Neuronal stem cell (in vitro differentiated cells): ENCODE results near the gene KDR.

ENCODE experiments used
- DNase-seq: peaks from one replicate; pipeline ENCODE4 v3.0.0-alpha.2; 2013; ENCODE audit warnings: low spot score
- H2AFZ ChIP-seq: one replicate; pipeline ENCODE4 v1.6.1; 2013; ENCODE audit warnings: mild to moderate bottlenecking, low read length, inconsistent platforms
- H2AK5ac ChIP-seq: 2 replicates; pipeline ENCODE4 v1.6.1; 2013; ENCODE audit warnings: low read depth, mild to moderate bottlenecking, inconsistent platforms, low read length, moderate library complexity, mixed read lengths
- H2BK120ac ChIP-seq: 2 replicates; pipeline ENCODE4 v1.6.1; 2013; ENCODE audit warnings: low read depth, mild to moderate bottlenecking, inconsistent platforms, low read length, moderate library complexity, mixed read lengths
- H2BK12ac ChIP-seq: one replicate; pipeline ENCODE4 v1.6.1; 2013; ENCODE audit warnings: low read length, inconsistent platforms
- H2BK15ac ChIP-seq: 2 replicates; pipeline ENCODE4 v1.6.1; 2013; ENCODE audit warnings: mild to moderate bottlenecking, low read length, inconsistent platforms, mixed read lengths
- H2BK5ac ChIP-seq: one replicate; pipeline ENCODE4 v1.6.1; 2013; ENCODE audit warnings: inconsistent platforms, mild to moderate bottlenecking, low read length, moderate library complexity
- H3K14ac ChIP-seq: one replicate; pipeline ENCODE4 v1.6.1; 2013; ENCODE audit warnings: low read length, inconsistent platforms
- H3K18ac ChIP-seq: 2 replicates; pipeline ENCODE4 v1.6.1; 2013; ENCODE audit warnings: low read length, inconsistent platforms
- H3K23ac ChIP-seq: 2 replicates; pipeline ENCODE4 v1.6.1; 2013; ENCODE audit warnings: low read depth, mild to moderate bottlenecking, mixed read lengths, low read length, inconsistent platforms; ENCODE audit not compliant: poor library complexity
- H3K27ac ChIP-seq: replicated peaks from 3 replicates; pipeline ENCODE4 v1.5.1; 2013; ENCODE audit warnings: low read length, inconsistent platforms
- H3K27me3 ChIP-seq, 3 experiments: 2 replicates each; pipeline ENCODE4 v1.6.1; 2013; ENCODE audit warnings: low read length in 3 of 3, mild to moderate bottlenecking in 2 of 3, inconsistent platforms in 1 of 3, low read depth in 1 of 3, mixed read lengths in 1 of 3, moderate library complexity in 1 of 3; ENCODE audit not compliant: control insufficient read depth in 3 of 3, insufficient read depth in 3 of 3
- H3K36me3 ChIP-seq, 2 donors: replicated peaks in 1 of 2; 2 replicates each; pipeline ENCODE4 v1.6.1; 2013; ENCODE audit warnings: low read length in 2 of 2; ENCODE audit not compliant: control insufficient read depth in 2 of 2, insufficient read depth in 2 of 2
- H3K4ac ChIP-seq: 2 replicates; pipeline ENCODE4 v1.6.1; 2013; ENCODE audit warnings: inconsistent platforms, mild to moderate bottlenecking, low read length, moderate library complexity
- H3K4me1 ChIP-seq, 2 donors: 1 replicate in 1 of 2; 2 replicates in 1 of 2; pipeline ENCODE4 v1.6.1; 2013; ENCODE audit warnings: low read length in 2 of 2, low read depth in 1 of 2; ENCODE audit not compliant: control insufficient read depth in 2 of 2, insufficient read depth in 1 of 2
- H3K4me2 ChIP-seq: one replicate; pipeline ENCODE4 v1.6.1; 2013; ENCODE audit warnings: mild to moderate bottlenecking, low read length, inconsistent platforms; ENCODE audit not compliant: insufficient read depth, poor library complexity, severe bottlenecking
- H3K4me3 ChIP-seq, 2 donors: 2 replicates each; pipeline ENCODE4 v1.5.1; 2013; ENCODE audit warnings: low read length in 2 of 2, mild to moderate bottlenecking in 2 of 2, inconsistent platforms in 1 of 2, moderate library complexity in 1 of 2
- H3K79me1 ChIP-seq: one replicate; pipeline ENCODE4 v1.6.1; 2013; ENCODE audit warnings: low read depth, mild to moderate bottlenecking, inconsistent platforms, low read length, moderate library complexity
- H3K9ac ChIP-seq: one replicate; pipeline ENCODE4 v1.6.1; 2013; ENCODE audit warnings: mild to moderate bottlenecking, low read depth, low read length, inconsistent platforms; ENCODE audit not compliant: poor library complexity
- H3K9me3 ChIP-seq, 2 donors: replicated peaks in 1 of 2; 2 replicates each; pipeline versions ENCODE3 to v1.6.1; 2013; ENCODE audit warnings: low read length in 2 of 2, mild to moderate bottlenecking in 2 of 2, inconsistent platforms in 1 of 2, low read depth in 1 of 2, mixed read lengths in 1 of 2, moderate library complexity in 1 of 2; ENCODE audit not compliant: control insufficient read depth in 2 of 2, insufficient read depth in 1 of 2
- H4K8ac ChIP-seq: one replicate; pipeline ENCODE4 v1.6.1; 2013; ENCODE audit warnings: low read depth, mild to moderate bottlenecking, inconsistent platforms, low read length, moderate library complexity
- H4K91ac ChIP-seq: one replicate; pipeline ENCODE4 v1.6.1; 2013; ENCODE audit warnings: low read length, low read depth, mild to moderate bottlenecking, inconsistent platforms; ENCODE audit not compliant: poor library complexity
- WGBS, 2 donors: extraction: QIAGEN DNeasy Blood & Tissue Kit; methylation state at CpG; one replicate each; pipeline ENCODE4 v1.1.7; 2013; ENCODE audit warnings: missing lambda C conversion rate in 2 of 2, mixed read lengths in 1 of 2; ENCODE audit not compliant: insufficient read length in 2 of 2, insufficient replicate concordance in 1 of 2; ENCODE audit errors: extremely low coverage in 2 of 2; 5-methylcytosine and 5-hydroxymethylcytosine counted together

KDR gene

GRCh38 chr4:55033296-55033695 lies 92.1 kb downstream of the KDR start:
- peak overlapping the region; percentile 6 for H3K18ac ChIP-seq
- H3K27ac ChIP-seq, result no peak overlapping the region
- H2BK120ac ChIP-seq, result no peak overlapping the region
- H2BK15ac ChIP-seq, result no peak overlapping the region
- no peak overlapping the region for H4K8ac ChIP-seq
- no peak overlapping the region for H2BK12ac ChIP-seq
- H3K4me2 ChIP-seq, result no peak overlapping the region
- H2AK5ac ChIP-seq, result no peak overlapping the region
- no CpG with 5 or more reads among the region's 8 CpGs for WGBS, 2 donors
- H3K27me3 ChIP-seq, result no peaks in the 10 kb centered on the region
- no peaks in the 10 kb centered on the region for H3K9me3 ChIP-seq
- DNase-seq, result no peak
- no peak overlapping the region for H3K4ac ChIP-seq
- no peaks in the 10 kb centered on the region for H3K79me1 ChIP-seq
- H3K14ac ChIP-seq, result no peak overlapping the region
- H3K4me3 ChIP-seq, result no peak overlapping the region
- H3K4me1 ChIP-seq, result peaks cover 3 to 5% of the 10 kb centered on the region in 2 donors
- no peak overlapping the region for H4K91ac ChIP-seq
- H2BK5ac ChIP-seq, result no peak overlapping the region
- H2AFZ ChIP-seq, result no peak overlapping the region
- no peak overlapping the region for H3K9ac ChIP-seq
- no peak overlapping the region for H3K23ac ChIP-seq
- H3K36me3 ChIP-seq, result no peaks in the 10 kb centered on the region

GRCh38 chr4:55032788-55033187 lies 92.6 kb downstream of the KDR start:
- no peak overlapping the region for H3K23ac ChIP-seq
- H2AFZ ChIP-seq, result peak overlapping the region; percentile 3
- no peaks in the 10 kb centered on the region for H3K9me3 ChIP-seq
- H3K4me1 ChIP-seq, result peaks cover 3 to 5% of the 10 kb centered on the region in 2 donors
- no CpG with 5 or more reads among the region's 1 CpG for WGBS, 2 donors
- no peaks in the 10 kb centered on the region for H3K79me1 ChIP-seq
- no peaks in the 10 kb centered on the region for H3K36me3 ChIP-seq
- H4K91ac ChIP-seq, result no peak overlapping the region
- H4K8ac ChIP-seq, result no peak overlapping the region
- no peak overlapping the region for H3K4ac ChIP-seq
- no peak overlapping the region for H2BK12ac ChIP-seq
- no peak overlapping the region for H3K27ac ChIP-seq
- no peaks in the 10 kb centered on the region for H3K27me3 ChIP-seq
- no peak overlapping the region for H3K18ac ChIP-seq
- no peak overlapping the region for H2BK15ac ChIP-seq
- no peak for DNase-seq
- no peak overlapping the region for H2AK5ac ChIP-seq
- H3K4me2 ChIP-seq, result no peak overlapping the region
- H2BK120ac ChIP-seq, result no peak overlapping the region
- no peak overlapping the region for H3K9ac ChIP-seq
- no peak overlapping the region for H3K4me3 ChIP-seq
- no peak overlapping the region for H2BK5ac ChIP-seq
- H3K14ac ChIP-seq, result no peak overlapping the region

GRCh38 chr4:55032179-55032578 lies 93.2 kb downstream of the KDR start:
- Histone ChIP-seq H2AFZ (no peak overlapping the region), H3K36me3 (no peaks in the 10 kb centered on the region), H2BK5ac (no peak overlapping the region), H2BK120ac (no peak overlapping the region), H3K14ac (no peak overlapping the region), H3K4me2 (no peak overlapping the region), H3K27ac (no peak overlapping the region), H4K91ac (no peak overlapping the region), H3K23ac (no peak overlapping the region), H3K4ac (no peak overlapping the region), H3K4me3 (no peak overlapping the region), H3K9ac (no peak overlapping the region), H3K18ac (no peak overlapping the region), H3K79me1 (no peaks in the 10 kb centered on the region), H3K9me3 (no peaks in the 10 kb centered on the region), H2BK12ac (no peak overlapping the region), H4K8ac (no peak overlapping the region), H2AK5ac (no peak overlapping the region), H3K4me1 (peaks cover 3 to 5% of the 10 kb centered on the region in 2 donors), H2BK15ac (no peak overlapping the region), H3K27me3 (no peaks in the 10 kb centered on the region)
- DNase-seq, result no peak
- WGBS, 2 donors, result no CpG with 5 or more reads among the region's 5 CpGs

GRCh38 chr4:55031158-55031557 lies 94.2 kb downstream of the KDR start:
- WGBS, 2 donors, result no CpG with 5 or more reads among the region's 5 CpGs
- Histone ChIP-seq H3K4me2 (no peak overlapping the region), H3K18ac (no peak overlapping the region), H3K23ac (no peak overlapping the region), H3K9ac (no peak overlapping the region), H2AK5ac (no peak overlapping the region), H2BK12ac (no peak overlapping the region), H2BK5ac (no peak overlapping the region), H4K8ac (no peak overlapping the region), H4K91ac (no peak overlapping the region), H3K14ac (no peak overlapping the region), H3K79me1 (no peaks in the 10 kb centered on the region), H3K9me3 (no peaks in the 10 kb centered on the region), H3K36me3 (no peaks in the 10 kb centered on the region), H3K4ac (no peak overlapping the region), H2BK120ac (no peak overlapping the region), H3K27ac (no peak overlapping the region), H3K4me1 (peaks cover 3 to 5% of the 10 kb centered on the region in 2 donors), H2AFZ (no peak overlapping the region), H2BK15ac (no peak overlapping the region), H3K4me3 (no peak overlapping the region), H3K27me3 (no peaks in the 10 kb centered on the region)
- DNase-seq, result no peak
